ENCODE data around the gene ERBB4. TPM values are rescaled to one million over a fixed set of nuclear protein-coding genes. Genes with fewer than 3 reads are reported as not detected.
"Not testable (repeated sequence)": the region's sequence is repeated elsewhere in the genome, so short reads cannot be mapped to it uniquely, and the experiment has no call there.

ERBB4 gene
- total RNA-seq, 1 donor from 2014 or later = 9.9 TPM

DNA sequence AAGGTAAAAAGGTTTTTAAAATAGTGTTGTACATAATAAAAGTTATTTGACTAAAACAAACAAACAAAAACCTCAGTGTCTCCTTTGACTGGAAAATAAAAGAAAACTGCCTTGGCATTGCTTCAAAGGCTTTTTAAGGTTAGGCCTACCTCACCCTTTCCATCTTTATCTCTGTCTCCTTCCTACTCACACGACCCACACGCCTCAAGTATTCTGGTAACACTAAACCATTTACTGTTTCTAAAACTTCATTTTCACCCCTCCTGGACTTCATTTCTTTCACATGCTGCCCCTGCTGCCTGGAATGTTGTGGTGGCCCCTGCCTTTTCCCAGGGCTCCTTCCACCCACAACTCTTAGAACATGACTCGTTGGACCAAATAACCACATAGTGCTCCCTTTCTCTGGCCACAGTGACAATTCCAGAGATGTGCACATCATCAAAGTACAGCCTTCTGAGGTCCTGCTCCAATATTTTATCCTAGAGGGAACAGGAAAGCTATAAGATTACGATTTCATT, 54.0 kb downstream of the ERBB4 start:
- Mint-ChIP-seq H3K27ac (no peak overlapping the region), H3K4me3 (no peak overlapping the region), H3K4me1 (ENCODE audit: unreplicated experiment) (no peaks in the 10 kb centered on the region), H3K9me3 (no peaks in the 10 kb centered on the region), H3K36me3 (no peaks in the 10 kb centered on the region), H3K27me3 (no peaks in the 10 kb centered on the region)
- TF ChIP-seq, protein P1, sequence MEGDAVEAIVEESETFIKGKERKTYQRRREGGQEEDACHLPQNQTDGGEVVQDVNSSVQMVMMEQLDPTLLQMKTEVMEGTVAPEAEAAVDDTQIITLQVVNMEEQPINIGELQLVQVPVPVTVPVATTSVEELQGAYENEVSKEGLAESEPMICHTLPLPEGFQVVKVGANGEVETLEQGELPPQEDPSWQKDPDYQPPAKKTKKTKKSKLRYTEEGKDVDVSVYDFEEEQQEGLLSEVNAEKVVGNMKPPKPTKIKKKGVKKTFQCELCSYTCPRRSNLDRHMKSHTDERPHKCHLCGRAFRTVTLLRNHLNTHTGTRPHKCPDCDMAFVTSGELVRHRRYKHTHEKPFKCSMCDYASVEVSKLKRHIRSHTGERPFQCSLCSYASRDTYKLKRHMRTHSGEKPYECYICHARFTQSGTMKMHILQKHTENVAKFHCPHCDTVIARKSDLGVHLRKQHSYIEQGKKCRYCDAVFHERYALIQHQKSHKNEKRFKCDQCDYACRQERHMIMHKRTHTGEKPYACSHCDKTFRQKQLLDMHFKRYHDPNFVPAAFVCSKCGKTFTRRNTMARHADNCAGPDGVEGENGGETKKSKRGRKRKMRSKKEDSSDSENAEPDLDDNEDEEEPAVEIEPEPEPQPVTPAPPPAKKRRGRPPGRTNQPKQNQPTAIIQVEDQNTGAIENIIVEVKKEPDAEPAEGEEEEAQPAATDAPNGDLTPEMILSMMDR (conservative IDR thresholded peaks at IDR 0.05) = no peak
- DNase-seq (ENCODE audit: extremely low spot score, unreplicated experiment) = no peak

DNA sequence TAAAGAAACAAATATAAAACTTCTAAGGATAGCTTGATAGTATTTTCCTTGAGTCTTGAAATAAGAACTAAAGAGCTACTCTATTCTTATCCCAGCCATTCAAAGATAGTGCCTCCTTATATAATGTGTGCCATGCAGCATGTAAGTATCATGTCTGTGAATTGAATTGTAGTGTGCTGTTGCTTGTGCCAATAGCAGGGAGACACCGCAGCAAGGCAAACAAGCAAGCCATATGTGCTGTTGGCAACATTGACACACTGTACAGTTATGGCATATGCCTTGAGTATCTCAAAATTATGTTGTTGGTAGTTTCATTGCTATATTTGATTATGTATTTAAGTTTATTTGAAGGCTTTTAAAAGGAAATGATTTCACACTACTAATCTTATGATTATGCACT, 58.2 kb downstream of the ERBB4 start:
- DNase-seq (ENCODE audit: extremely low spot score, unreplicated experiment) = no peak
- Mint-ChIP-seq H3K27ac (no peak overlapping the region), H3K27me3 (no peaks in the 10 kb centered on the region), H3K4me3 (no peak overlapping the region), H3K36me3 (no peaks in the 10 kb centered on the region), H3K9me3 (no peaks in the 10 kb centered on the region), H3K4me1 (ENCODE audit: unreplicated experiment) (no peaks in the 10 kb centered on the region)
- TF ChIP-seq, protein P1 (conservative IDR thresholded peaks at IDR 0.05) = no peak

DNA sequence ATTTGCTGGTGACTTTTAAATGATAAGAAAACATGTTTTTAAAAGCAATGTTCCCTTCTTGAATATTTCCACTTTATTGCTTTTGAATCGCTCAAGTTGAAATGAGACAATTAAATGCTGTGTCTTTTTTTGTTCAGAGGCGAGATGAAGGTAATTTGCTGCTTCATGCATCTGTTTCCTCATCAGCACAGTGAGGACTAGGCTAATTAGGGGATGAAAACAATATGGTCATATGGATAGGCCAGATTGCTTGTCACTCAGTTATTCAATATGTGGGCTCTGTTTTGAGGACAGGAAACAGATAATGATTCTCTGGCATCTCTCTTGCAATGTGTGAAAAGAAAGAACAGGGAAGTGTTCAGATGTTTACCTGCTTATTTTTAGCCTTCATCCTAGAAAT, 61.0 kb downstream of the ERBB4 start:
- no peak overlapping the region for H3K4me3 Mint-ChIP-seq
- no peaks in the 10 kb centered on the region for H3K27me3 Mint-ChIP-seq
- no peak overlapping the region for H3K27ac Mint-ChIP-seq
- TF ChIP-seq, protein P1 (conservative IDR thresholded peaks at IDR 0.05) = no peak
- DNase-seq (ENCODE audit: extremely low spot score, unreplicated experiment) = no peak
- no peaks in the 10 kb centered on the region for H3K36me3 Mint-ChIP-seq
- H3K9me3 Mint-ChIP-seq = no peaks in the 10 kb centered on the region
- no peaks in the 10 kb centered on the region for H3K4me1 Mint-ChIP-seq (ENCODE audit: unreplicated experiment)

DNA sequence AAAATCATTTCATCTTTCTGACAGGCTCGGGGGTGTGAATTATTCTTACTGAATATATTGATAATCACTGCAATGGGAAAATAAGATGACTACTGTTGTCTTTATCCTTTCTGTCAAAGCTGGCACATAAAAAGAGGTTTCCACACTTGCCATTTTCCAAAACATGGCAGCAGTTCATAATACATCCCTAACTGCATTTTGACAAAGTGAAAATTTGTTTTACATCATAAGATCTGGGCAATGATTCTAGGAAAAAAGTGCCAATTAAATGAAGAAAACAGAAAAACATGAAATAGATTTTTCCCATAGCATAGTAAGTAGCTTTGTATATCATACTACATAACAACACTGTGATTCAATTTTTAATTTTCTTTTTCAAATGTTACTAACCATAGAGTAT, 65.4 kb downstream of the ERBB4 start:
- Mint-ChIP-seq H3K27ac (no peak overlapping the region), H3K9me3 (no peaks in the 10 kb centered on the region), H3K36me3 (no peaks in the 10 kb centered on the region), H3K4me1 (ENCODE audit: unreplicated experiment) (no peaks in the 10 kb centered on the region), H3K4me3 (no peak overlapping the region), H3K27me3 (no peaks in the 10 kb centered on the region)
- DNase-seq (ENCODE audit: extremely low spot score, unreplicated experiment) = no peak
- TF ChIP-seq, protein P1 (conservative IDR thresholded peaks at IDR 0.05) = no peak

DNA sequence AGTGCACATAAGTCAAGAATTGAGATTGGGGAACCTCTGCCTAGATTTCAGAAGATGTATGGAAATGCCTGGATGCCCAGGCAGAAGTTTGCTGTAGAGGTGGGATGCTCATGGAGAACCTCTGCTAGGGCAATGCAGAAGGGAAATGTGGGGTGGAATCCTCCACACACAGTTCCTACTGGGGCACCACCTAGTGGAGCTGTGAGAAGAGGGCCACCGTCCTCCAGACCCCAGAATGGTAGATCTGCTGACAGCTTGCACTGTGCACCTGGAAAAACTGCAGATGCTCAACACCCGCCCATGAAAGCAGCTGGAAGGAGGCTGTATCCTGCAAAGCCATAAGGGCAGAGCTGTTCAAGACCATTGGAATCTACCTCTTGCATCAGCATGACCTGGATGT, 71.1 kb downstream of the ERBB4 start:
- H3K27ac Mint-ChIP-seq; H3K27me3 Mint-ChIP-seq; H3K4me3 Mint-ChIP-seq; H3K36me3 Mint-ChIP-seq; H3K9me3 Mint-ChIP-seq; H3K4me1 Mint-ChIP-seq (ENCODE audit: unreplicated experiment); DNase-seq (ENCODE audit: extremely low spot score, unreplicated experiment): not testable (repeated sequence)

DNA sequence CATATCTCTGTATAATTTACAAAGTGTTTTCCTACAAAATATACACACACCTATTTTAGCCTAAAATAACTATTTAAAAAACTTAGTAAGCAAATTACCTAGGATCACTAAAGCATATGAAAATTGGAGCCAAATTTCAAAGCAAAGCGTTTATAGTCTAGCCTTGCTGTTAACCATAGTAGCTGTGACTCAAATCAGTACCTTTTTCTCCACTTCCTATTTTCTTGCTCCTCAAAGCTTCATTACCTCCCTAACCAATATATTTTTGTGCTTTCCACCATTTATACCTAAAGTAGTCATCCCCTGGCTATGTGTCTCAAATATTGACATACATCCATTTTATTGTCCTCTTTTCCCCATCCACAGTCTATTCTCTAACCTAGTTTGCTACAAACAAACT, 73.1 kb downstream of the ERBB4 start:
- Mint-ChIP-seq H3K27ac (no peak overlapping the region), H3K36me3 (no peaks in the 10 kb centered on the region), H3K9me3 (peaks cover 18% of the 10 kb centered on the region), H3K4me1 (ENCODE audit: unreplicated experiment) (no peaks in the 10 kb centered on the region), H3K4me3 (no peak overlapping the region), H3K27me3 (no peaks in the 10 kb centered on the region)
- TF ChIP-seq, protein P1 (conservative IDR thresholded peaks at IDR 0.05) = no peak
- no peak for DNase-seq (ENCODE audit: extremely low spot score, unreplicated experiment)

DNA sequence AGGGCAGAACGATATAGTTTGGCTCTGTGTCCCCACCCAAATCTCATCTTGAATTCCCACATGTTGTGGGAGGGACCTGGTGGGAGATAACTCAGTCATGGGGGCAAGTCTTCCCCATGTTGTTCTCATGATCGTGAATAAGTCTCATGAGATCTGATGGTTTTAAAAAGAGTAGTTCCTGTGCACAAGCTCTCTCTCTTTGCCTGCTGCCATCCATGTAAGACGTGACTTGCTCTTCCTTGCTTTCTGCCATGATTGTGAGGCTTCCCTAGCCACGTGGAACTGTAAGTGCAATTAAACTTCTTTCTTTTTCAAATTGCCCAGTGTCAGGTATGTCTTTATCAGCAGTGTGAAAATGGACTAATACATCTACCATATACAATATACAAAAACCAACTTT, 76.9 kb downstream of the ERBB4 start:
- not testable (repeated sequence) for H3K27me3 Mint-ChIP-seq; H3K36me3 Mint-ChIP-seq; DNase-seq (ENCODE audit: extremely low spot score, unreplicated experiment); H3K27ac Mint-ChIP-seq; H3K4me3 Mint-ChIP-seq; H3K4me1 Mint-ChIP-seq (ENCODE audit: unreplicated experiment)
- H3K9me3 Mint-ChIP-seq = peaks cover 15% of the 10 kb centered on the region

All from type B pancreatic cell (in vitro differentiated cells).